Measurements from ENCODE around the gene TP53I13.
A peak's percentile ranks its signal among the peaks of the same experiment; 100 is the strongest.

Gene TP53I13

GRCh38 chr17:29615492-29616299 is 47.2 kb downstream of the TP53I13 start:
- peak; percentile 96 for DNase-seq (ENCODE audit: low spot score)

GRCh38 chr17:29616300-29617048 is 48.0 kb downstream of the TP53I13 start:
- no peak for DNase-seq (ENCODE audit: low spot score)

GRCh38 chr17:29617125-29617480 is 48.6 kb downstream of the TP53I13 start:
- DNase-seq (ENCODE audit: low spot score) = peak; percentile 78

- DNase-seq (ENCODE audit: low spot score) = peak; percentile 87
Observed at GRCh38 chr17:29617481-29618271, 49.2 kb downstream of the TP53I13 start.

GRCh38 chr17:29618272-29619065 is 50.0 kb downstream of the TP53I13 start:
- DNase-seq (ENCODE audit: low spot score) = no peak

GRCh38 chr17:29619251-29619650 is 50.8 kb downstream of the TP53I13 start:
- DNase-seq (ENCODE audit: low spot score) = peak; percentile 41

GRCh38 chr17:29620271-29620670 is 51.8 kb downstream of the TP53I13 start:
- DNase-seq (ENCODE audit: low spot score) = peak; percentile 31

GRCh38 chr17:29620779-29621500 is 52.4 kb downstream of the TP53I13 start:
- no peak for DNase-seq (ENCODE audit: low spot score)

GRCh38 chr17:29621751-29622194 is 53.3 kb downstream of the TP53I13 start:
- no peak for DNase-seq (ENCODE audit: low spot score)

Data from GM03348 (cell line).